GM21576 (cell line): ENCODE data around the gene SPATS1.
"Not testable (repeated sequence)": the region's sequence is repeated elsewhere in the genome, so short reads cannot be mapped to it uniquely, and the experiment has no call there.

Source experiments
- ATAC-seq: cut with Tn5 transposase; IDR thresholded peaks from one replicate; pipeline ENCODE4 v1.9.1; 2021; ENCODE audit warnings: mild to moderate bottlenecking, moderate library complexity; ENCODE audit not compliant: unreplicated experiment

Gene SPATS1

GRCh38 chr6:44341095-44341890 lies 1.2 kb upstream of the SPATS1 start:
- no peak for ATAC-seq

GRCh38 chr6:44342052-44342451 lies 398 bp upstream of the SPATS1 start:
- ATAC-seq = no peak

GRCh38 chr6:44346818-44347217 lies 4.4 kb downstream of the SPATS1 start:
- ATAC-seq = not testable (repeated sequence)

GRCh38 chr6:44349904-44350649 lies 7.6 kb downstream of the SPATS1 start:
- no peak for ATAC-seq

GRCh38 chr6:44350650-44350994 lies 8.2 kb downstream of the SPATS1 start:
- not testable (repeated sequence) for ATAC-seq

GRCh38 chr6:44352259-44352658 lies 9.8 kb downstream of the SPATS1 start:
- no peak for ATAC-seq

- no peak for ATAC-seq
These were observed 10.9 kb downstream of the SPATS1 start for GRCh38 chr6:44353336-44353735.

- ATAC-seq = no peak
These were observed 13.2 kb downstream of the SPATS1 start for GRCh38 chr6:44355640-44356039.

- ATAC-seq = no peak
These were observed 14.0 kb downstream of the SPATS1 start for GRCh38 chr6:44356487-44356886.

GRCh38 chr6:44359973-44360372 lies 17.5 kb downstream of the SPATS1 start:
- ATAC-seq = no peak

GRCh38 chr6:44361947-44362346 lies 19.5 kb downstream of the SPATS1 start:
- no peak for ATAC-seq

- ATAC-seq = no peak
These were observed 21.0 kb downstream of the SPATS1 start for GRCh38 chr6:44363377-44363926.

GRCh38 chr6:44366781-44367180 lies 24.3 kb downstream of the SPATS1 start:
- ATAC-seq = no peak

- no peak for ATAC-seq
These were observed 25.2 kb downstream of the SPATS1 start for GRCh38 chr6:44367681-44368080.

- no peak for ATAC-seq
These were observed 30.6 kb downstream of the SPATS1 start for GRCh38 chr6:44373051-44373450.

GRCh38 chr6:44373787-44374186 lies 31.3 kb downstream of the SPATS1 start:
- no peak for ATAC-seq

GRCh38 chr6:44375071-44375470 lies 32.6 kb downstream of the SPATS1 start:
- ATAC-seq = no peak

GRCh38 chr6:44377484-44377883 lies 35.0 kb downstream of the SPATS1 start:
- ATAC-seq = no peak

GRCh38 chr6:44377971-44378370 lies 35.5 kb downstream of the SPATS1 start:
- ATAC-seq = no peak

- ATAC-seq = no peak
These were observed 39.3 kb downstream of the SPATS1 start for GRCh38 chr6:44381739-44382138.

- ATAC-seq = no peak
These were observed 44.0 kb downstream of the SPATS1 start for GRCh38 chr6:44386364-44386928.

- no peak for ATAC-seq
These were observed 44.5 kb downstream of the SPATS1 start for GRCh38 chr6:44386929-44387345.
